ENCODE data around the gene EFR3B. TPM values are rescaled to one million over a fixed set of nuclear protein-coding genes. Genes with fewer than 3 reads are reported as not detected.

Gene EFR3B
- total and polyA plus RNA-seq, 10 of the 15 experiments (the other 5 are each of a cell fraction or from before 2014, with no cell fraction given) = 0.12 to 3.9 (median 1.8) TPM

DNA sequence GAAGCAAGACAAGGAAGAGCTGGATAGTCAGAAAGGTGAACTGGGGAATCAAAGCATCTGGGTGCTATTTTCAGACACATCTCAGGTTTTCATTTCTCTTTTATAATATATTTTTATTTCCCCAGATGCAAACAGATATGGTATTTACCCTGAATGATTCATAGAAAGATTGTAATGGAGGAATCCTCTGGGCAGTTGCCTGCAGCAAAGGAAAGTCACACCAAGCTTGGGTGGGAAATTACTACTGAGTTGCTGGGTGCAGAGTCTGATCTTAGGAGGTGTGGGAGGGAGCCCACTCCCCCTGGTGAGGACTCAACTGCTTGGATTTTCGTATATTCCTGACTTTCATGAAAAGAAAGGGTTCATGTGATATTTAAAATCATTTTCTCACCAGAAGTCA, 2.1 kb downstream of the EFR3B start (continued):
- no peak for TF ChIP-seq PKNOX1 (IDR thresholded peaks at IDR 0.05)
- no peak for TF ChIP-seq NRF1 (conservative IDR thresholded peaks at IDR 0.05; ENCODE audit: low read depth, low read length)
- TF ChIP-seq ZSCAN29 (IDR thresholded peaks at IDR 0.05) = no peak
- TF ChIP-seq, protein P1, sequence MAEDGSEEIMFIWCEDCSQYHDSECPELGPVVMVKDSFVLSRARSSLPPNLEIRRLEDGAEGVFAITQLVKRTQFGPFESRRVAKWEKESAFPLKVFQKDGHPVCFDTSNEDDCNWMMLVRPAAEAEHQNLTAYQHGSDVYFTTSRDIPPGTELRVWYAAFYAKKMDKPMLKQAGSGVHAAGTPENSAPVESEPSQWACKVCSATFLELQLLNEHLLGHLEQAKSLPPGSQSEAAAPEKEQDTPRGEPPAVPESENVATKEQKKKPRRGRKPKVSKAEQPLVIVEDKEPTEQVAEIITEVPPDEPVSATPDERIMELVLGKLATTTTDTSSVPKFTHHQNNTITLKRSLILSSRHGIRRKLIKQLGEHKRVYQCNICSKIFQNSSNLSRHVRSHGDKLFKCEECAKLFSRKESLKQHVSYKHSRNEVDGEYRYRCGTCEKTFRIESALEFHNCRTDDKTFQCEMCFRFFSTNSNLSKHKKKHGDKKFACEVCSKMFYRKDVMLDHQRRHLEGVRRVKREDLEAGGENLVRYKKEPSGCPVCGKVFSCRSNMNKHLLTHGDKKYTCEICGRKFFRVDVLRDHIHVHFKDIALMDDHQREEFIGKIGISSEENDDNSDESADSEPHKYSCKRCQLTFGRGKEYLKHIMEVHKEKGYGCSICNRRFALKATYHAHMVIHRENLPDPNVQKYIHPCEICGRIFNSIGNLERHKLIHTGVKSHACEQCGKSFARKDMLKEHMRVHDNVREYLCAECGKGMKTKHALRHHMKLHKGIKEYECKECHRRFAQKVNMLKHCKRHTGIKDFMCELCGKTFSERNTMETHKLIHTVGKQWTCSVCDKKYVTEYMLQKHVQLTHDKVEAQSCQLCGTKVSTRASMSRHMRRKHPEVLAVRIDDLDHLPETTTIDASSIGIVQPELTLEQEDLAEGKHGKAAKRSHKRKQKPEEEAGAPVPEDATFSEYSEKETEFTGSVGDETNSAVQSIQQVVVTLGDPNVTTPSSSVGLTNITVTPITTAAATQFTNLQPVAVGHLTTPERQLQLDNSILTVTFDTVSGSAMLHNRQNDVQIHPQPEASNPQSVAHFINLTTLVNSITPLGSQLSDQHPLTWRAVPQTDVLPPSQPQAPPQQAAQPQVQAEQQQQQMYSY (CRISPR knock-in tag; IDR thresholded peaks at IDR 0.05) = no peak
- TF ChIP-seq, protein P2, sequence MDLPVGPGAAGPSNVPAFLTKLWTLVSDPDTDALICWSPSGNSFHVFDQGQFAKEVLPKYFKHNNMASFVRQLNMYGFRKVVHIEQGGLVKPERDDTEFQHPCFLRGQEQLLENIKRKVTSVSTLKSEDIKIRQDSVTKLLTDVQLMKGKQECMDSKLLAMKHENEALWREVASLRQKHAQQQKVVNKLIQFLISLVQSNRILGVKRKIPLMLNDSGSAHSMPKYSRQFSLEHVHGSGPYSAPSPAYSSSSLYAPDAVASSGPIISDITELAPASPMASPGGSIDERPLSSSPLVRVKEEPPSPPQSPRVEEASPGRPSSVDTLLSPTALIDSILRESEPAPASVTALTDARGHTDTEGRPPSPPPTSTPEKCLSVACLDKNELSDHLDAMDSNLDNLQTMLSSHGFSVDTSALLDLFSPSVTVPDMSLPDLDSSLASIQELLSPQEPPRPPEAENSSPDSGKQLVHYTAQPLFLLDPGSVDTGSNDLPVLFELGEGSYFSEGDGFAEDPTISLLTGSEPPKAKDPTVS (IDR thresholded peaks at IDR 0.05; ENCODE audit: low read depth, low read length) = no peak
- TF ChIP-seq SREBF1 (IDR thresholded peaks at IDR 0.05; ENCODE audit: low read length) = no peak
- no peak for TF ChIP-seq BMI1 (IDR thresholded peaks at IDR 0.05; ENCODE audit: borderline replicate concordance)
